Brain microvascular endothelial cell (primary cell): ENCODE measurements around the gene NHSL2.

Experiments
- DNase-seq: peaks from one replicate; pipeline ENCODE4 v3.0.0-alpha.2; 2020
- H3K27ac ChIP-seq: fragments of 250-450 bp; sonication (Bioruptor Pico); 2 replicates; pipeline ENCODE4 v1.5.1; 2020; ENCODE audit warnings: mild to moderate bottlenecking, moderate library complexity
- H3K27me3 ChIP-seq: fragments of 250-450 bp; sonication (Bioruptor Pico); replicated peaks from 2 replicates; pipeline ENCODE4 v1.5.1; 2020; ENCODE audit warnings: mild to moderate bottlenecking
- H3K36me3 ChIP-seq: fragments of 250-450 bp; sonication (Bioruptor Pico); replicated peaks from 2 replicates; pipeline ENCODE4 v1.5.1; 2020; ENCODE audit warnings: mild to moderate bottlenecking
- H3K4me3 ChIP-seq: 2 replicates; pipeline ENCODE4 v1.5.1; 2011; ENCODE audit warnings: low read depth, mild to moderate bottlenecking, control low read depth, low read length, moderate library complexity
- in situ Hi-C: cut with HindIII; loops from 2 replicates; pipeline ENCODE4 v1.10.0; 2017; ENCODE audit warnings: low sequenced_read_pairs, low pct_ligation_motif_present
- TF ChIP-seq, protein P1 (sequence below): IDR thresholded peaks from 2 replicates; pipeline ENCODE4 v1.5.1; 2011; ENCODE audit warnings: low read depth, mild to moderate bottlenecking, moderate library complexity, low read length, control low read depth, inconsistent platforms; ENCODE audit errors: missing control alignments

The NHSL2 gene

DNA sequence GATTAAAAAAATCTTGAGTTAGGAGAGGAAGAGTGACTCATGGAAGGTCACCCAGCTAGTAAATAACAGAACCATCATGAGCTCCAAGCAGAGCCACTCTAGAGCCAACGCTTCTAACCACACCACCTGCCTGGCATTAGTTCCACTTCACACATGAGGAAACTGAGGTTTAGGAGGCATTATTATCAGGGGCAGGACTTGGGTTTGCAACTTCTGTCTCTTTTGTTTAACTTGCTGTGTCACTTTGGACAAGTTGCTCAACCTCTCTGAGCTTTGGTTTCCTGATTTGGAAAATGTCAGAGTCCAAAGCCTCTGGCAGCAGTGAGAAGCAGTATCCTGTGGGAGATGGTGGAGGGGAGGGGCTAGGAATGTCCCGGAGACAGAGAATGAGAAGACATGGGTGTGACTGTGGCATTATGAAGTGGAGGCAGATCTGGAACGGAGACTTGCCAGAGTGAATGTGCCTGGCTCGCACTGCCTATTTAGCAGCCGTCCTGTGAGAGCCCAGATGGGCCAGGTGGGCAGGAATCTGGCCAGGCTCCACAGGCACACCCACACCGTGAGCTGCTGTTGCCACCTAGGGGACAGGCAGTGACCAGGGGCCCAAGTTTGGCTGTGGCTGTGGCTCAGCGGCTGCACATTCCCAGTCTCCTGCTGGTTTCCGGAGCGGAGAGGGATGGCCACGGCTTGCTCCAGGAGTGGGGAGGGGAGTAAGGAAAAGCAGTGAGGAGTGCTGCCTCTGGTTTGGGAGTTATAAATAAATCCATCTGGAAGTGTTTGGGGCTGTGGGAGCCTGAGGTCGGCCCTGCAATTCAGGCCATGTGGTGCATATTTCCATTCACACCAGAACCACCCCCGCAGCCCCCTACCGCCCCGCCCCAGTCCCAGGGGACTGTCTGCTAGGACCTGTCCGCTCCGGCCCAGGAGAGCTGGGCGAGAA lies 93.4 kb downstream of the NHSL2 start:
- Histone ChIP-seq H3K27me3 (no peaks in the 10 kb centered on the region), H3K4me3 (no peak overlapping the region), H3K36me3 (no peaks in the 10 kb centered on the region), H3K27ac (no peak overlapping the region)
- DNase-seq, result no peak
- TF ChIP-seq, protein P1, sequence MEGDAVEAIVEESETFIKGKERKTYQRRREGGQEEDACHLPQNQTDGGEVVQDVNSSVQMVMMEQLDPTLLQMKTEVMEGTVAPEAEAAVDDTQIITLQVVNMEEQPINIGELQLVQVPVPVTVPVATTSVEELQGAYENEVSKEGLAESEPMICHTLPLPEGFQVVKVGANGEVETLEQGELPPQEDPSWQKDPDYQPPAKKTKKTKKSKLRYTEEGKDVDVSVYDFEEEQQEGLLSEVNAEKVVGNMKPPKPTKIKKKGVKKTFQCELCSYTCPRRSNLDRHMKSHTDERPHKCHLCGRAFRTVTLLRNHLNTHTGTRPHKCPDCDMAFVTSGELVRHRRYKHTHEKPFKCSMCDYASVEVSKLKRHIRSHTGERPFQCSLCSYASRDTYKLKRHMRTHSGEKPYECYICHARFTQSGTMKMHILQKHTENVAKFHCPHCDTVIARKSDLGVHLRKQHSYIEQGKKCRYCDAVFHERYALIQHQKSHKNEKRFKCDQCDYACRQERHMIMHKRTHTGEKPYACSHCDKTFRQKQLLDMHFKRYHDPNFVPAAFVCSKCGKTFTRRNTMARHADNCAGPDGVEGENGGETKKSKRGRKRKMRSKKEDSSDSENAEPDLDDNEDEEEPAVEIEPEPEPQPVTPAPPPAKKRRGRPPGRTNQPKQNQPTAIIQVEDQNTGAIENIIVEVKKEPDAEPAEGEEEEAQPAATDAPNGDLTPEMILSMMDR, result peak; percentile 43
- in situ Hi-C loops, result no loop called here

DNA sequence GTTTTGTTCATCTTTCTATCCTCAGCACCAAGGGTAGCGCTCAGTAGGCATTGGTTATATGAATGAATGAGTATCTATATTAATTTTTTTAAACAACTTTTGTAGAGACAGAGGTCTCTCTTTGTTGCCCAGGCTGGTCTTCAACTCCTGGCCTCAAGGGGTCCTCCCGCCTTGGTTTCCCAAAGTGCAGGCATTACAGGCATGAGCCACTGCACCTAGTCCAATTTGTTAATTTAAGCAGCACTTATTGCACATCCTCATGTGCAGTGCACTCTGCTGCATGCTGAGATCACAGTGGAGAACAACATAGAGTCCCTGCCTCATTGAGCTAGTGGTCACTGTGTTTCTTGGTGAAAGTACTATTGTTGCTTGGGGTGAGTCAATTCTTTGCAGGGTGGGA lies 94.4 kb downstream of the NHSL2 start:
- no peaks in the 10 kb centered on the region for H3K27me3 ChIP-seq
- in situ Hi-C loops, result no loop called here
- no peaks in the 10 kb centered on the region for H3K36me3 ChIP-seq
- H3K4me3 ChIP-seq, result no peak overlapping the region
- TF ChIP-seq, protein P1, result no peak
- H3K27ac ChIP-seq, result no peak overlapping the region
- DNase-seq, result no peak

DNA sequence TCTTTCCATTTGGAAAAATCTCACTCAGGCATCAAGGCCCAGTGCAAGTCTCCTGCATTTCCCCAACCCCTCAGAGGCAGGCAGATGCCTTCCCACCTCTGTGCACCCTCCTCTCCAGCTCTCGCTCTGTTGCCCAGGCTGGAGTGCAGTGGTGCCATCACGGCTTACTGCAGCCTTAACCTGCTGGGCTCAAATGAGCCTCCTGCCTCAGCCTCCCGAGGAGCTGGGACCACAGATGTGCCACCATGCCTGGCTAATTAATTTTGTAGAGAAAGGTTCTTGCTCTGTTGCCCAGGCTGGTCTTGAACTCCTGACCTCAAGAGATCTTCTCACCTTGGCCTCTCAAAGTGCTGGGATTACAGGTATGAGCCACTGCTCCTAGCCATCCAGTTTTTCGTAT lies 95.8 kb downstream of the NHSL2 start:
- in situ Hi-C loops, result no loop called here
- no peak for DNase-seq
- TF ChIP-seq, protein P1, result no peak

DNA sequence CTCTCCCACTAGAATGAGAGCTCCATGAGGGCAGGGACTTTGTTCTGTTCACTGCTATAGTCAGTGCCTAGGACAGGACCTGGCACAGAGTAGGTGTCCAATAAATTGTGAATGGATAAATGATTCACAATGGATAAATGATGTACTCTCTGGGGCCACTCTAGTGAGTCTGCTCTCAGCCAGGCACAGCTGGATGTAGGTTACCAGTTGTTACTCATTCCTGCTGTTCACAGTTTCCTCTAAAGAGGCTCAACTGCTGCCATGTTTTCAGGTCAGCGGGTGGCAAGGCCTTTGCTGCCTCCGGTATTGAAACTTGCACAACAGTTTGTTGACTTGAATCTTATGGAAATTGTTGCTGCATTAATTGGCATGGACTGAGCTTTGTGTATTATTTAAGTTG lies 99.1 kb downstream of the NHSL2 start:
- TF ChIP-seq, protein P1, result no peak
- peaks cover under 1% of the 10 kb centered on the region for H3K27me3 ChIP-seq
- no peak overlapping the region for H3K27ac ChIP-seq
- no peak overlapping the region for H3K4me3 ChIP-seq
- H3K36me3 ChIP-seq, result no peaks in the 10 kb centered on the region
- DNase-seq, result no peak
- in situ Hi-C loops, result loop anchor here (10.0 kb wide), 1 partner anchor 115 kb away; no protein-coding TSS in a partner anchor

More for the DNA sequence above, 95.8 kb downstream of the NHSL2 start:
- H3K27ac ChIP-seq, result no peak overlapping the region
- no peak overlapping the region for H3K4me3 ChIP-seq
- H3K36me3 ChIP-seq, result no peaks in the 10 kb centered on the region
- no peaks in the 10 kb centered on the region for H3K27me3 ChIP-seq

DNA sequence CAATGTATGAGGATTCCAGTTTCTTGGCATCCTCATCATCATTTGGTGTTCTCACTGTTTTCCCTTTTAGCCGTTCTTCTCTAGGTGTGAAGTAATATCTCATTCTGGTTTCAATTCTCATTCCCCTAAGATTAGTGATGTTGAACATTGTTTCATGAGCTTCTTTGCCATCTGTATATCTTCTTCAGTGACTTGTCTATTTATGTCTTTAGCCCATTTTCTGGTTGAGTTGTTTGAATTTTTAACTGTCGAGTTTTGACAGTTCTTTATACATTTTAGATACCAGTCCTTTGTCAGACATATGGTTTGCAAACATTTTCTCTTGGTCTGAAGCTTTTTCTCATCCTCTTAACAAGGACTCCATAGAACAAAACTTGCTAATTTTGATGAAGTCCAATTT lies 101.1 kb downstream of the NHSL2 start:
- DNase-seq, result no peak
- in situ Hi-C loops, result loop anchor here (10.0 kb wide), 1 partner anchor 113 kb away; no protein-coding TSS in a partner anchor
- no peak overlapping the region for H3K27ac ChIP-seq
- H3K27me3 ChIP-seq, result peaks cover 2% of the 10 kb centered on the region
- no peak overlapping the region for H3K4me3 ChIP-seq
- H3K36me3 ChIP-seq, result no peaks in the 10 kb centered on the region
- TF ChIP-seq, protein P1, result no peak
